PC-9 (cell line): ENCODE measurements around the gene ZMYM4. TPM values are rescaled to one million over a fixed set of nuclear protein-coding genes. Genes with fewer than 3 reads are reported as not detected.

ENCODE experiments used
- BruUV-seq: library from RNA; stranded (reverse); fragments of 400-500 nt; replicated peaks from 2 replicates; lab custom pipeline; 2021; lab: Mats Ljungman, UMichigan
- CTCF ChIA-PET: fragments of 300-600 bp; sonication (Branson Sonifier 250); formaldehyde crosslinking; loops from one replicate; lab custom pipeline; 2022; ENCODE audit warnings: antibody characterized with exemption; lab: Charles Lee
- POLR2A ChIA-PET: fragments of 300-600 bp; sonication (Branson Sonifier 250); formaldehyde crosslinking; loops from one replicate; lab custom pipeline; 2022; ENCODE audit warnings: antibody characterized with exemption; ENCODE audit not compliant: unreplicated experiment; lab: Charles Lee
- DNase-seq, 2 experiments: peaks; one replicate each; pipeline versions ENCODE4 v3.0.0 to v3.0.0-alpha.2; 2015 to 2022; ENCODE audit warnings: mixed read lengths in 1 of 2
- H2AFZ ChIP-seq: fragments of 200-600 bp; sonication (generic); 2 replicates; pipeline ENCODE4 v1.8.1; 2017; ENCODE audit warnings: antibody characterized with exemption
- H3F3A ChIP-seq: fragments of 200-600 bp; sonication (generic); 2 replicates; pipeline ENCODE4 v1.8.1; 2017; ENCODE audit warnings: antibody characterized with exemption, mild to moderate bottlenecking, low read depth; ENCODE audit not compliant: insufficient read depth
- H3K27ac ChIP-seq: fragments of 200-600 bp; sonication (generic); 2 replicates; pipeline ENCODE4 v1.6.1; 2016; ENCODE audit warnings: mixed run types
- H3K27me3 ChIP-seq: fragments of 200-600 bp; sonication (generic); 2 replicates; pipeline ENCODE4 v1.6.1; 2016; ENCODE audit warnings: low read depth, mixed run types; ENCODE audit not compliant: insufficient read depth
- H3K36me3 ChIP-seq: fragments of 200-600 bp; sonication (generic); 2 replicates; pipeline ENCODE4 v1.6.1; 2016; ENCODE audit warnings: low read depth, mixed run types
- H3K4me1 ChIP-seq: fragments of 200-600 bp; sonication (generic); replicated peaks from 2 replicates; pipeline ENCODE4 v1.6.1; 2016; ENCODE audit warnings: mixed run types; ENCODE audit not compliant: insufficient read depth
- H3K4me2 ChIP-seq: fragments of 200-600 bp; sonication (generic); 2 replicates; pipeline ENCODE4 v1.6.1; 2017; ENCODE audit warnings: mixed run types
- H3K4me3 ChIP-seq: fragments of 200-600 bp; sonication (generic); 2 replicates; pipeline ENCODE4 v1.6.1; 2016; ENCODE audit warnings: mixed run types
- H3K79me2 ChIP-seq: fragments of 200-600 bp; sonication (generic); 2 replicates; pipeline ENCODE4 v1.6.1; 2017; ENCODE audit warnings: low read depth, mixed run types
- H3K9me2 ChIP-seq: fragments of 200-600 bp; sonication (generic); 2 replicates; pipeline ENCODE4 v1.8.1; 2017; ENCODE audit warnings: mild to moderate bottlenecking; ENCODE audit not compliant: insufficient read depth
- H3K9me3 ChIP-seq: fragments of 200-600 bp; sonication (generic); 2 replicates; pipeline ENCODE4 v1.8.1; 2016; ENCODE audit warnings: low read depth; ENCODE audit not compliant: insufficient read depth
- H4K20me1 ChIP-seq: fragments of 200-600 bp; sonication (generic); 2 replicates; pipeline ENCODE4 v1.8.1; 2017; ENCODE audit not compliant: insufficient read depth
- CTCF ChIP-seq: fragments of 200-600 bp; sonication (generic); conservative IDR thresholded peaks from 2 replicates; pipeline ENCODE4 v1.6.1; 2017; ENCODE audit warnings: mixed run types, antibody characterized with exemption, mild to moderate bottlenecking, moderate library complexity
- EZH2 ChIP-seq: fragments of 200-600 bp; sonication (generic); IDR thresholded peaks from 2 replicates; pipeline ENCODE4 v1.8.0; 2017; ENCODE audit warnings: antibody characterized with exemption, low read depth
- intact Hi-C: fragments of 100-400 bp; cut with micrococcal nuclease; formaldehyde crosslinking; loops from one replicate; pipeline ENCODE4 v1.10.0; 2022; ENCODE audit not compliant: unreplicated experiment
- total RNA-seq: library from RNA; stranded (reverse); gene quantifications from 2 replicates; pipeline ENCODE4 v1.2.3, GENCODE V29; 2021

ZMYM4 gene
- total RNA-seq, 1 experiment from 2014 or later, result 84.4 TPM

- ChIA-PET CTCF (no interaction called here), POLR2A (no interaction called here)
- BruUV-seq, result no TSS peak
- peaks cover 17% of the 10 kb centered on the region for H3F3A ChIP-seq
- DNase-seq, result no peak
- no peaks in the 10 kb centered on the region for H3K9me3 ChIP-seq
- no peak overlapping the region for H2AFZ ChIP-seq
- peaks cover 24% of the 10 kb centered on the region for H3K4me1 ChIP-seq
- TF ChIP-seq EZH2, result no peak
- TF ChIP-seq CTCF, result no peak
- H3K27ac ChIP-seq, result no peak overlapping the region
- intact Hi-C loops, result loop anchor here (2.0 kb wide), 1 partner anchor 25 kb away; no protein-coding TSS in a partner anchor
- H4K20me1 ChIP-seq, result no peaks in the 10 kb centered on the region
- peaks cover 5% of the 10 kb centered on the region for H3K79me2 ChIP-seq
- no peaks in the 10 kb centered on the region for H3K27me3 ChIP-seq
- no peaks in the 10 kb centered on the region for H3K36me3 ChIP-seq
- H3K9me2 ChIP-seq, result no peaks in the 10 kb centered on the region
- no peak overlapping the region for H3K4me3 ChIP-seq
- H3K4me2 ChIP-seq, result no peak overlapping the region
Observed at GRCh38 chr1:35264035-35264434, 4.5 kb upstream of the ZMYM4 start.

GRCh38 chr1:35264871-35265270 lies 3.6 kb upstream of the ZMYM4 start:
- peak overlapping the region; percentile 62 for H3K27ac ChIP-seq
- TF ChIP-seq EZH2, result no peak
- TF ChIP-seq CTCF, result no peak
- peak overlapping the region; percentile 60 for H3K4me2 ChIP-seq
- ChIA-PET CTCF (interaction anchor here (0.6 to 0.9 kb wide), 2 partner anchors 63 to 646 kb away, joined by 3 to 4 read pairs; no protein-coding TSS in a partner anchor), POLR2A (interaction anchor here (0.6 to 0.7 kb wide), 4 partner anchors 34 to 507 kb away, joined by 3 to 11 read pairs (median 3); partner anchors contain the start of gene KIAA0319L)
- intact Hi-C loops, result loop anchor here (2.0 kb wide), 1 partner anchor 24 kb away; no protein-coding TSS in a partner anchor
- H3K9me3 ChIP-seq, result no peaks in the 10 kb centered on the region
- peaks cover 29% of the 10 kb centered on the region for H3K4me1 ChIP-seq
- peak overlapping the region; percentile 15; the same call in 1 of the 2 replicates for H3K4me3 ChIP-seq
- H3K27me3 ChIP-seq, result no peaks in the 10 kb centered on the region
- H4K20me1 ChIP-seq, result no peaks in the 10 kb centered on the region
- H3K79me2 ChIP-seq, result peaks cover 13% of the 10 kb centered on the region
- no TSS peak for BruUV-seq
- no peaks in the 10 kb centered on the region for H3K36me3 ChIP-seq
- H2AFZ ChIP-seq, result peak overlapping the region; percentile 42
- H3F3A ChIP-seq, result peaks cover 17% of the 10 kb centered on the region
- no peaks in the 10 kb centered on the region for H3K9me2 ChIP-seq
- peak; percentile 73 to 92 for DNase-seq

GRCh38 chr1:35266306-35266705 lies 2.2 kb upstream of the ZMYM4 start:
- H3K9me2 ChIP-seq, result no peaks in the 10 kb centered on the region
- no peak for DNase-seq
- BruUV-seq, result no TSS peak
- no peak overlapping the region for H3K27ac ChIP-seq
- POLR2A ChIA-PET, result no interaction called here
- intact Hi-C loops, result no loop called here
- H4K20me1 ChIP-seq, result no peaks in the 10 kb centered on the region
- H3K4me1 ChIP-seq, result peaks cover 35% of the 10 kb centered on the region
- H3K9me3 ChIP-seq, result no peaks in the 10 kb centered on the region
- H3K27me3 ChIP-seq, result no peaks in the 10 kb centered on the region
- peaks cover 5% of the 10 kb centered on the region; the same call in 1 of the 2 replicates for H3K36me3 ChIP-seq
- TF ChIP-seq CTCF, result no peak
- TF ChIP-seq EZH2, result no peak
- CTCF ChIA-PET, result no interaction called here
- H3K4me2 ChIP-seq, result no peak overlapping the region
- no peak overlapping the region for H2AFZ ChIP-seq
- no peak overlapping the region for H3K4me3 ChIP-seq
- peaks cover 19% of the 10 kb centered on the region for H3F3A ChIP-seq
- peaks cover 27% of the 10 kb centered on the region for H3K79me2 ChIP-seq
